Tibial nerve (tissue), 4 donors: ENCODE data around the gene TINAGL1.

ENCODE experiments used
- CTCF ChIP-seq, 5 experiments: fragments of 200-600 bp in 3 of 5; fragments of 450-650 bp in 2 of 5; sonication (generic) in 3 of 5; IDR thresholded peaks; one replicate each; pipeline ENCODE4 v1.5.1; 2016 to 2019; ENCODE audit warnings: antibody characterized with exemption in 5 of 5, mild to moderate bottlenecking in 3 of 5, moderate library complexity in 2 of 5
- EP300 ChIP-seq, 2 donors: sonication (generic); formaldehyde crosslinking; IDR thresholded peaks; one replicate each; pipeline ENCODE4 v1.6.1; 2017; ENCODE audit warnings: antibody characterized with exemption in 2 of 2, mild to moderate bottlenecking in 1 of 2
- POLR2A ChIP-seq, 2 donors: fragments of 450-650 bp; IDR thresholded peaks; one replicate each; pipeline ENCODE4 v1.6.1; 2017; ENCODE audit warnings: antibody characterized with exemption in 2 of 2, mild to moderate bottlenecking in 2 of 2, moderate library complexity in 2 of 2

GRCh38 chr1:31607360-31607759 is 31.0 kb downstream of the TINAGL1 start:
- TF ChIP-seq CTCF (IDR thresholded peaks at IDR 0.05), result no peak
- TF ChIP-seq POLR2A (IDR thresholded peaks at IDR 0.05), result no peak
- no peak for TF ChIP-seq EP300 (IDR thresholded peaks at IDR 0.05)
